Smooth muscle cell (in vitro differentiated cells): ENCODE measurements around the gene STEAP1B. TPM values are rescaled to one million over a fixed set of nuclear protein-coding genes. Genes with fewer than 3 reads are reported as not detected.

Experiments
- DNase-seq: peaks from one replicate; lab custom pipeline; 2025; ENCODE audit not compliant: unreplicated experiment; lab: John Stamatoyannopoulos, UW
- H2AFZ ChIP-seq: fragments of 200-600 bp; sonication (generic); 2 replicates; pipeline ENCODE4 v1.6.0; 2016; ENCODE audit warnings: antibody characterized with exemption, low read depth, mild to moderate bottlenecking
- H3F3A ChIP-seq: fragments of 200-600 bp; sonication (generic); 2 replicates; pipeline ENCODE4 v1.6.0; 2017; ENCODE audit warnings: antibody characterized with exemption, low read depth
- H3K27ac ChIP-seq: fragments of 200-600 bp; sonication (generic); 2 replicates; pipeline ENCODE4 v1.5.1; 2016; ENCODE audit warnings: low read depth, mild to moderate bottlenecking
- H3K27me3 ChIP-seq: fragments of 200-600 bp; sonication (generic); 2 replicates; pipeline ENCODE4 v1.6.1; 2016; ENCODE audit warnings: low read depth, mild to moderate bottlenecking
- H3K36me3 ChIP-seq: fragments of 200-600 bp; sonication (generic); 2 replicates; pipeline ENCODE4 v1.5.1; 2016; ENCODE audit warnings: low read depth
- H3K4me1 ChIP-seq: fragments of 200-600 bp; sonication (generic); 2 replicates; pipeline ENCODE4 v1.5.1; 2016; ENCODE audit warnings: low read depth
- H3K4me2 ChIP-seq: fragments of 200-600 bp; sonication (generic); 2 replicates; pipeline ENCODE4 v1.6.0; 2016; ENCODE audit warnings: mild to moderate bottlenecking
- H3K4me3 ChIP-seq: fragments of 200-600 bp; sonication (generic); 2 replicates; pipeline ENCODE4 v1.5.1; 2016; ENCODE audit warnings: mild to moderate bottlenecking
- H3K79me2 ChIP-seq: fragments of 200-600 bp; sonication (generic); 2 replicates; pipeline ENCODE4 v1.6.0; 2016; ENCODE audit warnings: low read depth, mild to moderate bottlenecking
- H3K9ac ChIP-seq: fragments of 200-600 bp; sonication (generic); 2 replicates; pipeline ENCODE4 v1.6.0; 2016; ENCODE audit warnings: low read depth
- H3K9me3 ChIP-seq: fragments of 200-600 bp; sonication (generic); replicated peaks from 2 replicates; pipeline ENCODE4 v1.5.1; 2016; ENCODE audit warnings: low read depth
- H4K20me1 ChIP-seq: fragments of 200-600 bp; sonication (generic); 2 replicates; pipeline ENCODE4 v1.6.0; 2016; ENCODE audit warnings: low read depth
- CTCF ChIP-seq: fragments of 200-600 bp; sonication (generic); IDR thresholded peaks from 2 replicates; pipeline ENCODE4 v1.5.1; 2017; ENCODE audit warnings: borderline replicate concordance, mild to moderate bottlenecking, antibody characterized with exemption; ENCODE audit not compliant: insufficient read depth, poor library complexity, severe bottlenecking
- WGBS: methylation state at CpG from one replicate; pipeline ENCODE4 v1.1.7; 2016; ENCODE audit warnings: low lambda C conversion rate; 5-methylcytosine and 5-hydroxymethylcytosine counted together
- polyA plus RNA-seq: library from polyadenylated mRNA; unstranded; fragments of >200 nt; fragmentation: Nextera tagmentation; extraction: Ambion mirVana; gene quantifications from 2 replicates; pipeline ENCODE4 v1.2.1, GENCODE V29; 2016
- total RNA-seq: library from RNA; depleted of rRNA; stranded (reverse); fragments of >200 nt; gene quantifications from 2 replicates; pipeline ENCODE4 v1.2.3, GENCODE V29; 2014

The STEAP1B gene
- total and polyA plus RNA-seq, 2 experiments from 2014 or later: 0.40 TPM; not detected in 1

GRCh38 chr7:22422831-22423615 lies 77.0 kb downstream of the STEAP1B start:
- H3K27me3 ChIP-seq: no peaks in the 10 kb centered on the region
- H3K4me3 ChIP-seq: no peak overlapping the region
- H3K9me3 ChIP-seq: no peaks in the 10 kb centered on the region
- H3K9ac ChIP-seq: no peak overlapping the region
- WGBS: 81% methylated on average over 7 of the region's 7 CpGs
- H3K27ac ChIP-seq: no peak overlapping the region
- DNase-seq: no peak
- H3K4me2 ChIP-seq: no peak overlapping the region
- H3K4me1 ChIP-seq: no peaks in the 10 kb centered on the region
- no peak for TF ChIP-seq CTCF
- H3K36me3 ChIP-seq: no peaks in the 10 kb centered on the region
- no peaks in the 10 kb centered on the region for H4K20me1 ChIP-seq
- no peaks in the 10 kb centered on the region for H3F3A ChIP-seq
- no peaks in the 10 kb centered on the region for H3K79me2 ChIP-seq
- H2AFZ ChIP-seq: no peak overlapping the region

- Histone ChIP-seq H3K27me3 (no peaks in the 10 kb centered on the region), H3K36me3 (no peaks in the 10 kb centered on the region), H2AFZ (no peak overlapping the region), H3K79me2 (no peaks in the 10 kb centered on the region), H3K4me2 (no peak overlapping the region), H3K4me1 (no peaks in the 10 kb centered on the region), H3K4me3 (no peak overlapping the region), H3F3A (no peaks in the 10 kb centered on the region), H4K20me1 (no peaks in the 10 kb centered on the region), H3K9me3 (no peaks in the 10 kb centered on the region), H3K9ac (no peak overlapping the region), H3K27ac (no peak overlapping the region)
- DNase-seq: no peak
- 100% methylated on average over 2 of the region's 2 CpGs for WGBS
- no peak for TF ChIP-seq CTCF
Observed at GRCh38 chr7:22420973-22421635, 78.9 kb downstream of the STEAP1B start.

- H3K4me3 ChIP-seq: no peak overlapping the region
- H3K27ac ChIP-seq: no peak overlapping the region
- no peak overlapping the region for H2AFZ ChIP-seq
- 100% methylated on average over 2 of the region's 2 CpGs for WGBS
- H3K9ac ChIP-seq: no peak overlapping the region
- no peaks in the 10 kb centered on the region for H4K20me1 ChIP-seq
- no peaks in the 10 kb centered on the region for H3K9me3 ChIP-seq
- TF ChIP-seq CTCF: no peak
- no peak for DNase-seq
- H3K4me2 ChIP-seq: no peak overlapping the region
- H3K36me3 ChIP-seq: no peaks in the 10 kb centered on the region
- no peaks in the 10 kb centered on the region for H3F3A ChIP-seq
- no peaks in the 10 kb centered on the region for H3K27me3 ChIP-seq
- H3K79me2 ChIP-seq: no peaks in the 10 kb centered on the region
- no peaks in the 10 kb centered on the region for H3K4me1 ChIP-seq
Observed at GRCh38 chr7:22420008-22420407, 80.0 kb downstream of the STEAP1B start.
